ENCODE data around the gene VEPH1.
A peak's percentile ranks its signal among the peaks of the same experiment; 100 is the strongest.

The VEPH1 gene

GRCh38 chr3:157239082-157239704 is 264.0 kb downstream of the VEPH1 start:
- intact Hi-C loops (cut with DNase I), result no loop called here
- DNase-seq, result peak in 7 of 10 donors; percentile 47 to 94 (median 75)

GRCh38 chr3:157238457-157238856 is 264.8 kb downstream of the VEPH1 start:
- intact Hi-C loops (cut with DNase I), result no loop called here
- no peak for DNase-seq

DNA sequence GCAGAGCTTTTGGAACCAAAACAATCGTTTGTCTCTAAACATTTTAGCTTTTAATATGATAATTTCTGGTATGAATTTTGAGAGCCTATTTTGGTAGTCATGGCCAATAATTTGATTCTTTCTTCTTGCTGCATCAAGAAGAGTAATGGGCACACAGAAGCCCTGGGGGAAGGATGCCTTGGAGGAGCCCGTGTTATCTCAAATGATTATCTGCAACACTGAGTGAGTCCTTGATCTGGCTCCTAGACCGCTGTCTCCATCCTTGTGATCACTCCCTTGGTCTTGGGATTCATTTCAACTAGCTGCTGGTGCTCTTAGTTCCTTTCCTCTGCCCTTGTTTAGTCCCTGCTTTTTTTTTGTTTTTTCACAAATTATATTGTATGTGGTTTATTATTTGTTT is 265.3 kb downstream of the VEPH1 start:
- DNase-seq, result no peak
- intact Hi-C loops (cut with DNase I), result no loop called here

DNA sequence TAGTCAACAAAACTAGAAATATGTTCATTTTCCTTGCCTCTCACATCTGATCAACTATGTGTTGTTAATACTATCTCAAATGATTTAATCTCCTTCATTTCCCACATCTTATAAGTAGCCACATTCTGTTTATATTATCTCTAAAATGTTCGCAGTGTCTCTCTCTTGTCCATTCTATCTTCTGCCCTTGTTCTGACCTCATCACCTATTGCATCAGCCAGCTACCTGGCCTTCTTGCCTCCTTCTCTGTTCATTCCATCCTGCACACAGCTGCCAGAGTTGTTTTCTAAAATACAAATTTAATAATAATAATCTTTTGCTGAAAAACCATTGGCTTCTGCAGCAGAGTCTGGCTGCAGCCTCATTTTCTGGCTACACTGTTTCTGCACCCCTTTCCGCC is 267.9 kb downstream of the VEPH1 start:
- intact Hi-C loops (cut with DNase I), result no loop called here
- DNase-seq, result no peak

- DNase-seq, result peak in 1 of 10 donors; percentile 35
- intact Hi-C loops (cut with DNase I), result no loop called here
Observed at GRCh38 chr3:157233923-157234322, 269.3 kb downstream of the VEPH1 start.

- DNase-seq, result no peak
- intact Hi-C loops (cut with DNase I), result no loop called here
Observed at GRCh38 chr3:157232141-157232540, 271.1 kb downstream of the VEPH1 start.

GRCh38 chr3:157231071-157231470 is 272.1 kb downstream of the VEPH1 start:
- DNase-seq, result no peak
- intact Hi-C loops (cut with DNase I), result no loop called here

DNA sequence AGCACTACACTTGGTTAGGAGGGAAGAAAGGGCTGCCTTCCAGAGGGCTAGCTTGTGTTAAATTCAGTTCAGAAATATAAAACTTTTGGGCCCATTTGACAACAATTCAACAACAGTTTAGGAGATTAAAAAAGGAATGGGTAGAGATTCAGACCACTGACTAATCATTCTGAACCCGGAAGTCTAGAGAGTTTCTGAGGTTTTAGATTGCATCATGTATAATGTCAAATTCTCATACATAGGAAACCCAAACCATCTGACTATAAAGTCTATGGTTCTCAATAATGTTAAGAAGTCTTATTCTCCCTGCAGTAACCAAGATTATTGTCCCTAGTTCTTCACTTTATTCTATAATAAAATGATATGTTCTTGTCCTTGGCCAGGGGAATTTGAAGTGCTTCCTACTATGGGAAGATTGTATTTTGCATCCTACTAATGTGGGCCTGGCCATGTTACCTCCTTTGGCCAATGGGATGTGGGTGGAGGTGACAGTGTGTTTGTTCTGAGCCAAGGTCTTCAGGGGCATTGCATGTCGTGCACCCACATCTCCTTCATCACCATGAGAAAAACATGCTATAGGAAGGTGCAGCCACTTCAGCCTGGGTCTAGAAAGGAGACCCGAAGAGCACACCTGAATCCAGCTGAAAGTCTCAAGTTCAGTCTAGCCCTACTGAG is 276.9 kb downstream of the VEPH1 start:
- intact Hi-C loops (cut with DNase I), result no loop called here
- no peak for DNase-seq

GRCh38 chr3:157225001-157225400 is 278.2 kb downstream of the VEPH1 start:
- intact Hi-C loops (cut with DNase I), result no loop called here
- DNase-seq, result no peak

- no peak for DNase-seq
- intact Hi-C loops (cut with DNase I), result no loop called here
Observed at GRCh38 chr3:157220883-157221282, 282.3 kb downstream of the VEPH1 start.

- no peak for DNase-seq
- intact Hi-C loops (cut with DNase I), result no loop called here
Observed at GRCh38 chr3:157220211-157220610, 283.0 kb downstream of the VEPH1 start.

- DNase-seq, result no peak
- intact Hi-C loops (cut with DNase I), result no loop called here
Observed at GRCh38 chr3:157219215-157219614, 284.0 kb downstream of the VEPH1 start.

Measured in posterior cingulate gyrus (tissue), 11 donors.